Endothelial cell of umbilical vein (primary cell): ENCODE data around the gene PPP2R3B. TPM values are rescaled to one million over a fixed set of nuclear protein-coding genes. Genes with fewer than 3 reads are reported as not detected.

Experiments
- BruUV-seq: library from RNA; stranded (reverse); fragments of 400-500 nt; replicated peaks from 2 replicates; lab custom pipeline; 2021; lab: Mats Ljungman, UMichigan
- CTCF ChIA-PET: fragments of 300-600, 350-600 bp; sonication (Branson Sonifier 250); formaldehyde crosslinking; loops from one replicate; lab custom pipeline; 2021; ENCODE audit warnings: antibody characterized with exemption, inconsistent platforms; lab: Charles Lee
- POLR2A ChIA-PET: fragments of 300-600, 350-600 bp; sonication (Branson Sonifier 250); formaldehyde crosslinking; loops from one replicate; lab custom pipeline; 2021; ENCODE audit warnings: antibody characterized with exemption, inconsistent platforms; lab: Charles Lee
- DNase-seq: peaks from one replicate; pipeline ENCODE4 v3.0.0-alpha.2; 2011; ENCODE audit warnings: low read depth, low spot score
- FAIRE-seq: peaks from 2 replicates; lab custom pipeline; 2011; peaks lifted over from hg19 to GRCh38; lab: Jason Lieb, UNC
- H2AFZ ChIP-seq: 2 replicates; pipeline ENCODE4 v1.6.0; 2012; ENCODE audit warnings: low read depth, low read length, control low read depth, inconsistent platforms
- H3K27ac ChIP-seq: 2 replicates; pipeline ENCODE4 v1.5.1; 2011; ENCODE audit warnings: low read depth, mild to moderate bottlenecking, control low read depth, low read length, moderate library complexity; ENCODE audit not compliant: insufficient read depth
- H3K27me3 ChIP-seq, 2 experiments: 2 replicates each; pipeline versions ENCODE4 v1.6.0 to v1.6.1; 2011; ENCODE audit warnings: low read length in 2 of 2, mixed read lengths in 1 of 2; ENCODE audit not compliant: control insufficient read depth in 2 of 2, insufficient read depth in 2 of 2
- H3K36me3 ChIP-seq, 2 experiments: 2 replicates in 1 of 2; 3 replicates in 1 of 2; pipeline ENCODE4 v1.5.1; 2011; ENCODE audit warnings: low read length in 2 of 2, mild to moderate bottlenecking in 1 of 2, moderate library complexity in 1 of 2; ENCODE audit not compliant: control insufficient read depth in 2 of 2, insufficient read depth in 2 of 2; ENCODE audit errors: extremely low read depth in 1 of 2
- H3K4me1 ChIP-seq: 3 replicates; pipeline ENCODE4 v1.5.1; 2011; ENCODE audit warnings: mild to moderate bottlenecking, low read length; ENCODE audit not compliant: control insufficient read depth, insufficient read depth; ENCODE audit errors: extremely low read depth
- H3K4me2 ChIP-seq: 2 replicates; pipeline ENCODE4 v1.6.1; 2011; ENCODE audit warnings: low read length, control low read depth, mixed read lengths; ENCODE audit not compliant: insufficient read depth
- H3K4me3 ChIP-seq, 3 experiments: fragments of 200-600 bp in 1 of 3; sonication (generic), shearing (Covaris generic) in 1 of 3; replicated peaks in 1 of 3; 2 replicates each; pipeline ENCODE4 v1.5.1; 2011 to 2016; ENCODE audit warnings: control low read depth in 3 of 3, low read length in 3 of 3, mild to moderate bottlenecking in 2 of 3, inconsistent platforms in 1 of 3, low read depth in 1 of 3, moderate library complexity in 1 of 3; ENCODE audit not compliant: insufficient read depth in 1 of 3
- H3K79me2 ChIP-seq: 2 replicates; pipeline ENCODE4 v1.6.0; 2012; ENCODE audit warnings: low read length, inconsistent platforms; ENCODE audit not compliant: control insufficient read depth, insufficient read depth
- H3K9ac ChIP-seq: replicated peaks from 2 replicates; pipeline ENCODE3; 2011; ENCODE audit warnings: low read length, control low read depth; ENCODE audit not compliant: insufficient read depth; ENCODE audit errors: extremely low read depth
- H3K9me1 ChIP-seq: replicated peaks from 3 replicates; pipeline ENCODE4 v1.6.0; 2011; ENCODE audit warnings: mild to moderate bottlenecking, low read length; ENCODE audit not compliant: control insufficient read depth, insufficient read depth; ENCODE audit errors: extremely low read depth
- H3K9me3 ChIP-seq: replicated peaks from 2 replicates; pipeline ENCODE4 v1.5.1; 2012; ENCODE audit warnings: low read length, inconsistent platforms; ENCODE audit not compliant: control insufficient read depth, insufficient read depth
- H4K20me1 ChIP-seq: replicated peaks from 2 replicates; pipeline ENCODE3; 2011; ENCODE audit warnings: mild to moderate bottlenecking, low read length; ENCODE audit not compliant: control insufficient read depth, insufficient read depth; ENCODE audit errors: extremely low read depth
- EZH2 ChIP-seq: IDR thresholded peaks from 2 replicates; pipeline ENCODE4 v1.6.1; 2012; ENCODE audit warnings: borderline replicate concordance, low read depth, mild to moderate bottlenecking, moderate library complexity, low read length, inconsistent platforms; ENCODE audit not compliant: severe bottlenecking
- FOS ChIP-seq: IDR thresholded peaks from 2 replicates; pipeline ENCODE4 v1.6.1; 2011; ENCODE audit warnings: mild to moderate bottlenecking, low read length, moderate library complexity, borderline replicate concordance; ENCODE audit not compliant: insufficient read depth
- GATA2 ChIP-seq: IDR thresholded peaks from 2 replicates; pipeline ENCODE4 v1.7.0; 2011; ENCODE audit warnings: low read depth, mild to moderate bottlenecking, moderate library complexity, mixed read lengths, low read length; ENCODE audit not compliant: insufficient read length, insufficient read depth
- JUN ChIP-seq: IDR thresholded peaks from 2 replicates; pipeline ENCODE4 v1.6.1; 2011; ENCODE audit warnings: borderline replicate concordance, low read depth; ENCODE audit not compliant: insufficient read length, insufficient read depth
- MYC ChIP-seq: IDR thresholded peaks from one replicate; pipeline ENCODE4 v1.6.1; 2011; ENCODE audit warnings: mild to moderate bottlenecking, low read depth, low read length
- POLR2A ChIP-seq: IDR thresholded peaks from 2 replicates; pipeline ENCODE4 v1.6.1; 2012; ENCODE audit warnings: low read depth, mild to moderate bottlenecking, control low read depth, low read length
- POLR2AphosphoS5 ChIP-seq: IDR thresholded peaks from 2 replicates; pipeline ENCODE4 v1.6.1; 2012; ENCODE audit warnings: low read depth, mild to moderate bottlenecking, control low read depth, low read length, moderate library complexity; ENCODE audit not compliant: insufficient read depth
- dilution Hi-C: fragments of 300-500 bp; cut with MboI; formaldehyde crosslinking; loops from one replicate; pipeline ENCODE4 v1.15.0; 2019; ENCODE audit warnings: low sequenced_read_pairs; ENCODE audit not compliant: extremely low pct_ligation_motif_present
- intact Hi-C: fragments of 100-400 bp; cut with micrococcal nuclease; formaldehyde crosslinking; loops from one replicate; pipeline ENCODE4 v1.10.0; 2022
- polyA plus RNA-seq, 4 experiments: library from polyadenylated mRNA; depleted of rRNA in 3 of 4; stranded (reverse) in 3 of 4; unstranded in 1 of 4; fragments of >200 nt; gene quantifications; 2 replicates each; pipeline versions ENCODE4 v1.2.1 to v1.2.3, GENCODE V29; 2011 to 2012; ENCODE audit warnings: missing spikeins in 1 of 4
- total RNA-seq: library from RNA; stranded (reverse); gene quantifications from 2 replicates; pipeline ENCODE4 v1.2.3, GENCODE V29; 2021
- TF ChIP-seq, protein P1 (sequence below): IDR thresholded peaks from 2 replicates; pipeline ENCODE4 v1.6.1; 2011; ENCODE audit not compliant: insufficient read depth, insufficient read length
- TF ChIP-seq, protein P2 (sequence below), 2 donors: IDR thresholded peaks; 1 replicate in 1 of 2; 2 replicates in 1 of 2; pipeline ENCODE4 v1.5.1; 2011; ENCODE audit warnings: low read length in 2 of 2, mild to moderate bottlenecking in 2 of 2, moderate library complexity in 2 of 2, control low read depth in 1 of 2, inconsistent platforms in 1 of 2, low read depth in 1 of 2; ENCODE audit not compliant: insufficient read depth in 1 of 2; ENCODE audit errors: extremely low read depth in 1 of 2

PPP2R3B gene
- total and polyA plus RNA-seq, 2 donors (not counting 3 experiments of a cell fraction or from before 2014, with no cell fraction given), result 19.1 to 33.6 TPM

DNA sequence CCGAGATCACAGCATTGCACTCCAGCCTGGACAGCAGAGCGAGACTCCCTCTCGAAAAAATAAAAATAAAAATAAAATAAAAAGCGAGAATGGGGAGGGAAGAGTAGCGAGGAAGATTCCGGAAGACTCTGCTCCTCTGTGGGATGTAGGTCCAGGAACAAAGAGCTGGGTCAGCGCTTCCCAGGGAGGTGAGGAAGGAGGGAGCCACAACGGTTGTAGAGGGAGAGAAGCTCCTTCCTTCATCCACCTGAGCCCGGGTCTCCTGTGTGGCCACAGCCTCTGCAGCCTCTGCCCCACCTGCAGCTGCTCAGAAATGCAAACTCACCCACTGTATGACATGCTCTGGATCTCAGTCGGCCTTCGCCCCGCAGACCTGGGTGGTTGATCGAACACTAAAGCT is 3.8 kb upstream of the PPP2R3B start:
- Histone ChIP-seq H3K4me2 (no peak overlapping the region), H3K27me3 (no peaks in the 10 kb centered on the region), H4K20me1 (no peaks in the 10 kb centered on the region), H3K9me3 (no peaks in the 10 kb centered on the region), H3K9ac (no peak overlapping the region), H3K9me1 (no peaks in the 10 kb centered on the region), H3K4me3 (no peak overlapping the region), H3K36me3 (no peaks in the 10 kb centered on the region), H3K4me1 (no peaks in the 10 kb centered on the region), H2AFZ (no peak overlapping the region), H3K79me2 (peaks cover 2% of the 10 kb centered on the region), H3K27ac (no peak overlapping the region)
- CTCF ChIA-PET, result no interaction called here
- POLR2A ChIA-PET, result no interaction called here
- dilution Hi-C loops (no loop called here), intact Hi-C loops (no loop called here)
- DNase-seq, result no peak
- TF ChIP-seq JUN, result no peak
- no peak for TF ChIP-seq MYC
- no peak for TF ChIP-seq POLR2A
- TF ChIP-seq, protein P1, sequence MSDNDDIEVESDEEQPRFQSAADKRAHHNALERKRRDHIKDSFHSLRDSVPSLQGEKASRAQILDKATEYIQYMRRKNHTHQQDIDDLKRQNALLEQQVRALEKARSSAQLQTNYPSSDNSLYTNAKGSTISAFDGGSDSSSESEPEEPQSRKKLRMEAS, result no peak
- no peak for TF ChIP-seq GATA2
- TF ChIP-seq POLR2AphosphoS5, result no peak
- TF ChIP-seq, protein P2, sequence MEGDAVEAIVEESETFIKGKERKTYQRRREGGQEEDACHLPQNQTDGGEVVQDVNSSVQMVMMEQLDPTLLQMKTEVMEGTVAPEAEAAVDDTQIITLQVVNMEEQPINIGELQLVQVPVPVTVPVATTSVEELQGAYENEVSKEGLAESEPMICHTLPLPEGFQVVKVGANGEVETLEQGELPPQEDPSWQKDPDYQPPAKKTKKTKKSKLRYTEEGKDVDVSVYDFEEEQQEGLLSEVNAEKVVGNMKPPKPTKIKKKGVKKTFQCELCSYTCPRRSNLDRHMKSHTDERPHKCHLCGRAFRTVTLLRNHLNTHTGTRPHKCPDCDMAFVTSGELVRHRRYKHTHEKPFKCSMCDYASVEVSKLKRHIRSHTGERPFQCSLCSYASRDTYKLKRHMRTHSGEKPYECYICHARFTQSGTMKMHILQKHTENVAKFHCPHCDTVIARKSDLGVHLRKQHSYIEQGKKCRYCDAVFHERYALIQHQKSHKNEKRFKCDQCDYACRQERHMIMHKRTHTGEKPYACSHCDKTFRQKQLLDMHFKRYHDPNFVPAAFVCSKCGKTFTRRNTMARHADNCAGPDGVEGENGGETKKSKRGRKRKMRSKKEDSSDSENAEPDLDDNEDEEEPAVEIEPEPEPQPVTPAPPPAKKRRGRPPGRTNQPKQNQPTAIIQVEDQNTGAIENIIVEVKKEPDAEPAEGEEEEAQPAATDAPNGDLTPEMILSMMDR (IDR thresholded peaks at IDR 0.05; ENCODE audit: extremely low read depth in 1 of 2, insufficient read depth in 1 of 2, low read depth in 1 of 2, low read length in 2 of 2), result no peak
- TF ChIP-seq EZH2, result no peak
- no peak for TF ChIP-seq FOS
- no peak for FAIRE-seq
- BruUV-seq, result no TSS peak
